ENCODE data around the gene ALDH1A2. TPM values are rescaled to one million over a fixed set of nuclear protein-coding genes. Genes with fewer than 3 reads are reported as not detected.

The ALDH1A2 gene
- polyA plus RNA-seq, 4 donors, result 0.45 to 2.5 (median 0.97) TPM; not detected in 1

DNA sequence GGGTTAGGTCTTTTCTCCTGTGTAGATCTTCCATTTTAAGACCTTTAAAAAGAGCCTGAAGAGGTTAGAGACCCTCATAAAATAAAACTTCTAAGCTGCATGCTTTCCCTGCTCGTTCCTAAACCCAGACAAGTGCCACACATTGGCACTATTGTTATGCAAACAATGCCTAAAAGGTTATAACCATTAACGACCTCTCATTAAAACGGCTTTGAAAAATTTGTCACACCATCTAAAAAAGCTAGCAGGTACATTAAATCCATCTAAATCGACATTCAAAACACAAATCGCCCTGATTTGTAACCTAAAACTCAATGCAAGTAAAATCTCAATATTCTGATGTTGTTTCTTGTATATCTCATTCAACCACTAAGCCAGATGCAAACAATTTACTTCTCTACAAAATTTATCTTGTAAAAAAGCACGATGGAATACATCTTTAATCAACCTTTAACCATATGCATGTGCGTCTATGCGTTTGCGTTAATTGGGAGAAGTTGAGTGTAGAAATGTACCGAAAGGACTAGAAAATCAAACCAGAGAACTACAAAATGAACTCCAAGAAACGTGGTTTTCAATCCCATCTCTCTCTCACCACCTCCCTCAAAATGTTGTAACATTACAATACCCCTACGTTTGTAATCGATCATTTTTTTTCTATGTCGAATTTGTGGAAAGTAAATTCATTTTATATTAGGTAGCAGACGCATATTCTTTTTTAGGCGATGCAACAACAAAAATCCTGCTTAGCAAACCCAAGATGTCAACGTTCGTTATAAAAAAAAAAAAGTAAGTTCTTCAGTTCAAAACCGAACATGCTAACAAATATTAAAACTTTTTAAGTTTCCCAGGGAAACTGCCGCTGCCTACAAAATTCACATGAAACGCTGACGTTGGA is 1.2 kb downstream of the ALDH1A2 start:
- Histone ChIP-seq H3K27ac (ENCODE audit: low read depth in 1 of 3, low read length in 2 of 3) (no peak overlapping the region), H3K36me3 (ENCODE audit: control insufficient read depth in 3 of 3, insufficient read depth in 2 of 3, low read depth in 1 of 3, low read length in 3 of 3) (no peaks in the 10 kb centered on the region), H3K4me1 (ENCODE audit: control insufficient read depth in 3 of 3, insufficient read depth in 2 of 3, low read depth in 1 of 3, low read length in 2 of 3) (peaks cover 0 to 5% (median 2%) of the 10 kb centered on the region in 3 donors), H3K9me3 (ENCODE audit: control insufficient read depth in 2 of 2, insufficient read depth in 1 of 2, low read depth in 1 of 2, low read length in 1 of 2) (no peaks in the 10 kb centered on the region), H3K4me3 (ENCODE audit: low read depth in 1 of 3, low read length in 3 of 3) (peak overlapping the region in 1 of 3 donors; percentile 21), H3K27me3 (ENCODE audit: control insufficient read depth in 3 of 3, insufficient read depth in 3 of 3, low read length in 3 of 3) (peaks cover 13 to 48% (median 23%) of the 10 kb centered on the region in 3 donors)
- no peak for FAIRE-seq
- 22 to 33% (median 27%) methylated on average over 22 of the region's 22 CpGs for WGBS, 3 donors
- peak in 1 of 2 donors; percentile 38 for DNase-seq

DNA sequence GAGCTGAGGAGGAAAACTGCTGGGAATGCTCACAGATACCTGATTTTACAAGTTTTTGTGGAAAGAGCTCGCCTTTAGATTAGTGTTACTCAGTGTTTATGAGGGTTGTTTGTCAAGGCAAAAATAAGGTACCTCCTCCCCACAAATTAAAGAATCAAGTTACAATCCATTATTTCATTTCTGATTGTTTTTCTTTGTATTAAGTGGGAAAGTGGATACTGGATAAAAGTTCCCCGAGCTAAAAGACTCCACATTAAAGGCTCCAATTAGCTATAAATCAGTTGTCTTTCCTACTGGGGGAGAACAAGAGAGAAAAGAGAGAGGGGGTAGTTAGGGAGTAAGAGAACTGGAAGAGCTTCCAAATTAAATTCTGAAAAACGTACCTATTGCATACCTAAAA is 1.9 kb downstream of the ALDH1A2 start:
- FAIRE-seq, result no peak

DNA sequence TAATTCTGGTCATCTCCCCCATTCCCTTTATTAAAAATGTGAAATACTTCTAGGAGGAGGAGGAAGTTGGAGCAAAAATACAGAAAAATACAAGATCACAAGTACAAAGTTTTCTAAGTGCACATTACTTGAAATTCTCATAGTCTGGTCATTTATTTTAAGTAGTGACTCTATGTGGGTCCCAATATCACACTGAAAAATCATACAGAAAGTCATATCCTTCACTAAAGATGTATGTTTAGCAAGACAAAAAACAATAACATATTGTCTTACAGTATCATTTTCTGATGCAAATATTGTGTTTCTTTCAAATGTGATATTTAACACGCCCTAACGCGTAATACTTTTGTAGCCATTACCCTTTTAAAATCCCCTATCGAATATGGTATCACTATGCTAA is 2.5 kb downstream of the ALDH1A2 start:
- WGBS, 3 donors, result 93 to 96% (median 94%) methylated on average over 4 of the region's 4 CpGs
- H3K27me3 ChIP-seq (ENCODE audit: control insufficient read depth in 3 of 3, insufficient read depth in 3 of 3, low read length in 3 of 3), result peaks cover 13 to 48% (median 24%) of the 10 kb centered on the region in 3 donors
- DNase-seq (no peak), FAIRE-seq (no peak)
- H3K36me3 ChIP-seq (ENCODE audit: control insufficient read depth in 3 of 3, insufficient read depth in 2 of 3, low read depth in 1 of 3, low read length in 3 of 3), result no peaks in the 10 kb centered on the region
- no peaks in the 10 kb centered on the region for H3K9me3 ChIP-seq (ENCODE audit: control insufficient read depth in 2 of 2, insufficient read depth in 1 of 2, low read depth in 1 of 2, low read length in 1 of 2)
- no peak overlapping the region for H3K4me3 ChIP-seq (ENCODE audit: low read depth in 1 of 3, low read length in 3 of 3)
- H3K27ac ChIP-seq (ENCODE audit: low read depth in 1 of 3, low read length in 2 of 3), result no peak overlapping the region
- H3K4me1 ChIP-seq (ENCODE audit: control insufficient read depth in 3 of 3, insufficient read depth in 2 of 3, low read depth in 1 of 3, low read length in 2 of 3), result peaks cover 0 to 5% (median 2%) of the 10 kb centered on the region in 3 donors

More for the DNA sequence above, 1.9 kb downstream of the ALDH1A2 start:
- 40 to 57% (median 51%) methylated on average over 3 of the region's 3 CpGs for WGBS, 3 donors
- Histone ChIP-seq H3K27ac (ENCODE audit: low read depth in 1 of 3, low read length in 2 of 3) (no peak overlapping the region), H3K4me1 (ENCODE audit: control insufficient read depth in 3 of 3, insufficient read depth in 2 of 3, low read depth in 1 of 3, low read length in 2 of 3) (peaks cover 0 to 5% (median 2%) of the 10 kb centered on the region in 3 donors), H3K9me3 (ENCODE audit: control insufficient read depth in 2 of 2, insufficient read depth in 1 of 2, low read depth in 1 of 2, low read length in 1 of 2) (no peaks in the 10 kb centered on the region), H3K4me3 (ENCODE audit: low read depth in 1 of 3, low read length in 3 of 3) (no peak overlapping the region), H3K36me3 (ENCODE audit: control insufficient read depth in 3 of 3, insufficient read depth in 2 of 3, low read depth in 1 of 3, low read length in 3 of 3) (no peaks in the 10 kb centered on the region), H3K27me3 (ENCODE audit: control insufficient read depth in 3 of 3, insufficient read depth in 3 of 3, low read length in 3 of 3) (peaks cover 13 to 48% (median 24%) of the 10 kb centered on the region in 3 donors)
- no peak for DNase-seq

DNA sequence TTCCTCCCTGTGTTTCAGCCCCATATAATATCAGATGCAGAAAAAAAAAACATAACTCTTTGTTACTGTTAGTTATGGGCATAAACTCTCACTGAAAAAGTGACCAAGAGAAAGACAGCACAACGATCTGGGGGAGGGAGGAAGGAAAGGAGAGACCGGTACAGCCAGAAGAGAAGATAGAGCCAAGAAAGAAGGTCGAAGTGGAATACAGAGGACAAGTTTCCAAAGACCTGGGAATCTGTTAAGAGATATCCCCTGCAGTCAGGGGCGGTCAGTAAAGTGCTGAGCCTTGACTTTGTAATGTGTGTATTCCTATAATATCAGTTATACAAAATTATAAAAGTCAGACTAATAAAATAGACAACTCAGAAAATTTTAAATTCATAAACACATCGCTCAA is 3.3 kb downstream of the ALDH1A2 start:
- no peak for DNase-seq
- H3K4me3 ChIP-seq (ENCODE audit: low read depth in 1 of 3, low read length in 3 of 3), result no peak overlapping the region

DNA sequence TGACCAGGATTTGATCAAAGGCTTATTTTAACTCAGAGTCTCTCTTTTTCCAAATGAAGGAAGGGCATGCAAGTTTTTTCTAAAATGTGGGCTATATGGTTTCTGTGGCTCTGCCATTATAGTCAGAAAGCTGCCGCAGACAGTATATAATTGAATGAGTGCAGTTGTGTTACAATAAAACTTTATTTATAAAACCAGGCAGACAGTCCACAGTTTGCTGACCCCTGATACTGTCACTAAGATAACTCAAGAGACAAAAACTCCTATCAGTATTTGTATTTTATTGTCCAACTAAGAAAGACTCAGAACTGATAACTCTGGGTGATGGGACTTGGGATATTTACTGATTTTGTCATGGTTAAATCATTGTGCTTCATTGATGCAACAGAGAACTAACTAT is 4.9 kb downstream of the ALDH1A2 start:
- DNase-seq (no peak), FAIRE-seq (no peak)
- Histone ChIP-seq H3K9me3 (ENCODE audit: control insufficient read depth in 2 of 2, insufficient read depth in 1 of 2, low read depth in 1 of 2, low read length in 1 of 2) (no peaks in the 10 kb centered on the region), H3K27ac (ENCODE audit: low read depth in 1 of 3, low read length in 2 of 3) (no peak overlapping the region), H3K36me3 (ENCODE audit: control insufficient read depth in 3 of 3, insufficient read depth in 2 of 3, low read depth in 1 of 3, low read length in 3 of 3) (no peaks in the 10 kb centered on the region), H3K4me1 (ENCODE audit: control insufficient read depth in 3 of 3, insufficient read depth in 2 of 3, low read depth in 1 of 3, low read length in 2 of 3) (peaks cover 0 to 2% (median 0%) of the 10 kb centered on the region in 3 donors), H3K4me3 (ENCODE audit: low read depth in 1 of 3, low read length in 3 of 3) (no peak overlapping the region), H3K27me3 (ENCODE audit: control insufficient read depth in 3 of 3, insufficient read depth in 3 of 3, low read length in 3 of 3) (peaks cover 5 to 29% (median 13%) of the 10 kb centered on the region in 3 donors)
- WGBS, 3 donors, result 91 to 97% (median 96%) methylated on average over 1 of the region's 1 CpG

More for the DNA sequence above, 3.3 kb downstream of the ALDH1A2 start:
- WGBS, 3 donors, result 60 to 74% (median 60%) methylated on average over 5 of the region's 5 CpGs
- FAIRE-seq, result no peak
- H3K9me3 ChIP-seq (ENCODE audit: control insufficient read depth in 2 of 2, insufficient read depth in 1 of 2, low read depth in 1 of 2, low read length in 1 of 2), result no peaks in the 10 kb centered on the region
- peaks cover 0 to 5% (median 2%) of the 10 kb centered on the region in 3 donors for H3K4me1 ChIP-seq (ENCODE audit: control insufficient read depth in 3 of 3, insufficient read depth in 2 of 3, low read depth in 1 of 3, low read length in 2 of 3)
- peaks cover 11 to 44% (median 24%) of the 10 kb centered on the region in 3 donors for H3K27me3 ChIP-seq (ENCODE audit: control insufficient read depth in 3 of 3, insufficient read depth in 3 of 3, low read length in 3 of 3)
- no peak overlapping the region for H3K27ac ChIP-seq (ENCODE audit: low read depth in 1 of 3, low read length in 2 of 3)
- H3K36me3 ChIP-seq (ENCODE audit: control insufficient read depth in 3 of 3, insufficient read depth in 2 of 3, low read depth in 1 of 3, low read length in 3 of 3), result no peaks in the 10 kb centered on the region

DNA sequence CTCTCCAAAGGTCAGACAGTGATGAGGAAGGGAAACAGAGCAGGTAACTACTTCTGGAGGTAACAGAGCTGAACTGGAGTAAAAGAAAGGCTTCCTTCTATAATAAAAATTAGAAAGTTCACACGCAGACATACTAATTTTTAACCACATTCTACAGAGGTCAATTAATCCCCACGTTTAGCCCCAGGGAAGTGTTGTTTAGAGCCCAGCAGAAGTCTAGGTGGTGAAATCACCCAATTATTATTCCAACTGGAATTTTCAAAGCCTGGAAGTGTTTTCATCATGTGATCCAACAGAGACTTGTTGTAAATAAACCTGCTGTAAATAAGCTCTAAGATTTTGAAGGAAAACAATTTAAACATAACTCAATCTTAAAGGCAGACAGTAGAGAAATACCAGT is 6.8 kb downstream of the ALDH1A2 start:
- no peak overlapping the region for H3K4me3 ChIP-seq (ENCODE audit: low read depth in 1 of 3, low read length in 3 of 3)
- H3K36me3 ChIP-seq (ENCODE audit: control insufficient read depth in 3 of 3, insufficient read depth in 2 of 3, low read depth in 1 of 3, low read length in 3 of 3), result no peaks in the 10 kb centered on the region
- FAIRE-seq, result no peak

DNA sequence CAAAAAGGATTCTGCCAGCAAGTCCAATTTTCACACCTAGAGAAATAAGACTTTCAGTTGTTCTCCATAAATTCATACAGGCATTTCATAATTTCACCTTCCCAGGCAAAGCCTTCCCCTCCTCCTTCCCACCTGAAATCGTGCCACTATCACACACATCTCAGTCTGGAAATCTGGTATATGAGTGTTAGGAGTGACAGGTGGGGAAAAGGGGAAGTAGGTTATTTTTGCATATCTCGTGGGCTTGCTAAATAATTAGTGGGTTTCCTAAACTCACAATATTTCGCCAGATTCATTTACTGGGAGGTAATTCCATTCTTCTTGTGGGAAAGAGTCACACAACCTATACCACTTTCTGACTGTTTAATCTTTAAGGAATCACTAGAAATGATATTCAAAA is 7.4 kb downstream of the ALDH1A2 start:
- peaks cover 2 to 6% (median 4%) of the 10 kb centered on the region in 3 donors for H3K27me3 ChIP-seq (ENCODE audit: control insufficient read depth in 3 of 3, insufficient read depth in 3 of 3, low read length in 3 of 3)
- no peaks in the 10 kb centered on the region for H3K4me1 ChIP-seq (ENCODE audit: control insufficient read depth in 3 of 3, insufficient read depth in 2 of 3, low read depth in 1 of 3, low read length in 2 of 3)
- no peak for DNase-seq
- no peak for FAIRE-seq
- no peaks in the 10 kb centered on the region for H3K36me3 ChIP-seq (ENCODE audit: control insufficient read depth in 3 of 3, insufficient read depth in 2 of 3, low read depth in 1 of 3, low read length in 3 of 3)
- H3K9me3 ChIP-seq (ENCODE audit: control insufficient read depth in 2 of 2, insufficient read depth in 1 of 2, low read depth in 1 of 2, low read length in 1 of 2), result no peaks in the 10 kb centered on the region
- H3K4me3 ChIP-seq (ENCODE audit: low read depth in 1 of 3, low read length in 3 of 3), result no peak overlapping the region
- no peak overlapping the region for H3K27ac ChIP-seq (ENCODE audit: low read depth in 1 of 3, low read length in 2 of 3)
- WGBS, 3 donors, result 36 to 52% (median 37%) methylated on average over 3 of the region's 3 CpGs

More for the DNA sequence above, 6.8 kb downstream of the ALDH1A2 start:
- H3K9me3 ChIP-seq (ENCODE audit: control insufficient read depth in 2 of 2, insufficient read depth in 1 of 2, low read depth in 1 of 2, low read length in 1 of 2), result no peaks in the 10 kb centered on the region
- no peaks in the 10 kb centered on the region for H3K4me1 ChIP-seq (ENCODE audit: control insufficient read depth in 3 of 3, insufficient read depth in 2 of 3, low read depth in 1 of 3, low read length in 2 of 3)
- DNase-seq, result no peak
- no peak overlapping the region for H3K27ac ChIP-seq (ENCODE audit: low read depth in 1 of 3, low read length in 2 of 3)
- peaks cover 2 to 11% (median 4%) of the 10 kb centered on the region in 3 donors for H3K27me3 ChIP-seq (ENCODE audit: control insufficient read depth in 3 of 3, insufficient read depth in 3 of 3, low read length in 3 of 3)
- 15 to 36% (median 20%) methylated on average over 2 of the region's 2 CpGs for WGBS, 3 donors

DNA sequence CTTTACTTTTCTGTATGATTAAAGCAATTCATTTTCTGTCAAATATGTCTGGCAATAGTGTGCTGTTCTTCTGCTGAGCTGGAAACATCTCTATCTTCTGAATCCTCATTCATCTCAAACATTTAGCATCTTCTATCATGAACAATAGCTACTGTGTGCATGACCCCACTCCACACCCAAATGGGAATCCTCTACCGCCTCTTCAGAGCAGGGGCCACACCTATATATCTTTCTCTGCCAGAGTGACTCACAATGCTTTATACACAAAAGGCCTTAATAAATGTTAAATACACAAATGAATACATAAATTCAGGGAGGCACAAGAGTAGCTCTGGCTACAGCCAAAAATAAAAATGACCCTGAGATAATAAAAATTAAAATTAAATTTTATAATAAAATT is 8.0 kb downstream of the ALDH1A2 start:
- no peaks in the 10 kb centered on the region for H3K4me1 ChIP-seq (ENCODE audit: control insufficient read depth in 3 of 3, insufficient read depth in 2 of 3, low read depth in 1 of 3, low read length in 2 of 3)
- H3K36me3 ChIP-seq (ENCODE audit: control insufficient read depth in 3 of 3, insufficient read depth in 2 of 3, low read depth in 1 of 3, low read length in 3 of 3), result no peaks in the 10 kb centered on the region
- H3K9me3 ChIP-seq (ENCODE audit: control insufficient read depth in 2 of 2, insufficient read depth in 1 of 2, low read depth in 1 of 2, low read length in 1 of 2), result no peaks in the 10 kb centered on the region
- WGBS, 3 donors, result 31 to 61% (median 55%) methylated on average over 1 of the region's 1 CpG
- H3K27ac ChIP-seq (ENCODE audit: low read depth in 1 of 3, low read length in 2 of 3), result no peak overlapping the region
- no peak for DNase-seq
- no peak overlapping the region for H3K4me3 ChIP-seq (ENCODE audit: low read depth in 1 of 3, low read length in 3 of 3)
- peaks cover 2 to 6% (median 4%) of the 10 kb centered on the region in 3 donors for H3K27me3 ChIP-seq (ENCODE audit: control insufficient read depth in 3 of 3, insufficient read depth in 3 of 3, low read length in 3 of 3)
- no peak for FAIRE-seq
